A549 treated with RU486 at 1 μM for 4 hours (cell line): ENCODE measurements around the gene TMEM147. TPM values are rescaled to one million over a fixed set of nuclear protein-coding genes. Genes with fewer than 3 reads are reported as not detected.

Experiments used
- total RNA-seq: library from RNA; stranded (reverse); fragments of 200-300 nt; extraction: Qiagen RNA extraction; gene quantifications from 5 replicates; pipeline ENCODE4 v1.2.3, GENCODE V29; 2022; ENCODE audit warnings: low read depth

Gene TMEM147
- 378 to 437 TPM (median 424 TPM) in 5 replicates for total RNA-seq

GRCh38 chr19:35545001-35545854 is at the start of gene TMEM147:
Gene TMEM147 (plus strand): TSS chr19:35545626. CDS start chr19:35545740, 114 bp downstream.

GRCh38 chr19:35513628-35514281 is 31.7 kb upstream of the TMEM147 start, which contains the start of gene DMKN:
Gene DMKN (minus strand): TSS chr19:35513649. CDS start chr19:35513475, 174 bp downstream.

DNA sequence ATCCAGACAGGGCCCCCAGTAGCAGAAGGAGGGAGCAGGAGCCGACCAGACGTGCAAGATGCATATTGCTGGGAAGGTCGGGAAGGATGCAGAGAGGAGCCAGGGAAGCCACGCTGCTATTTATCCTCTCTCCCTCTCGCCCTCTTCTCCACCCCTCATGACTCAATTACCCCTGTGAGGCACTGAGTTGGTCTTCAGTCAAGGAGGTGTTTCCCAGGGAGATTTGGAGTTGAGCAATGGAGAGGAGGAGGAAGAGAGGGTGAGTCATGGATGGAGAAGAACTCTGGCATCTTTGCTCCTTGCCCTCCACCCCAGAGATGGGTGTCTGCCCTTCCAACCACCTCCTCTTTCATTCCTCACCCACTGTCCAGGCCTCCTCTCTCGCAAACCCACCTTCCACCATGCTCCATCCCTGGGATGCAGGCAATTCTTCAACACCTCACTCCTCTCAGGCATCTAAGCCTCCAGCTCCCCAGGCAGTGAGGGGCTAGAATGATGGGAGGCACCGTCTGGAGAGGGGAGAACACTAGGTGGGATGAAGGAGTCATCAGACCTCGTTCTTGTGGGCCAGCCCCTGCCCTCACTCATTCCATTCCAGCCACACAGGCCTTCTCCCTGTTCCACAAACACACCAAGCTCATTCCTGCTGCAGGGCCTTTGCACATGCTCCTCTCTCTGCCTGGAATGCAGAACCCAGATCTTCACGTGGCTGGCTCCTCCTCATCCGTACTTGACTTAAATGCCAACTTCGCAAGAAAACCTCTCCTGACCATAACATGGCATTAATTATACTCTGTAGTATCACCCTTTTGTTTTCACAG is 17.0 kb upstream of the TMEM147 start, which contains the start of gene SBSN:
Gene SBSN (minus strand): TSS at position 94 of the 821 bp plus-strand sequence. CDS start 30 bp downstream, at position 64.

GRCh38 chr19:35533201-35533821 is 12.1 kb upstream of the TMEM147 start, which contains the start of gene GAPDHS:
Gene GAPDHS (plus strand): TSS chr19:35533456. CDS start chr19:35533528, 72 bp downstream.

DNA sequence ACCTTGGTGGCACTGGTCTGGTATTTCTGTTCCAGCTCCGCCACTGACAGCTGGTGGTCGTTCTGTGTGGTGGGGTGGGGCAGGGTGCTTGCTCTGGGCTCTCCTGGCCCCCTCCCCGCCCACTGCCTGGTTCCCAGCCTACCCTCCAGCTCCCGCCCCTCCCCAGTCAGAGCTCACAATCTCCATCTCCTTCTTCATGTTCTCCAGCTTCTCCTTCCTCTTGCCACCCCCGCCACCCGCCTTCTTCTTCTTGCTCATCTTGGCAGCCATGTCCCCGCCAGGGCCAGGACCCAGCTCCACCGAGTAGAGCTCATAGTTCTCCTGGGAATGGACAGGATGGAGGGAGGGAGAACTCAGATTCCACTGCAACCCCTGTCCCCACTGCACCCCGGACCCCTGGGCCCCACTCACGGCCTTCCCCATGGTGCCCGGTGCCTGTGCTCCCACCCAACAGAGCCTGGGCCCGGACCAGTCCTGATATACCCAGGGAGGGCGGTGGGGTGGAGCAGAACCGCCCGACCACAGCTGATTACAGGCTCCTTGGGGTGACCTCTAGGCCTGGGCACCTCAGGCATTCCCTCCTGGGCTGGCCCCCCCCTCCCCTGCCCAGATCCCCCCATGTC is 17.9 kb downstream of the TMEM147 start, which contains the start of gene ATP4A:
Gene ATP4A (minus strand): TSS at position 452 of the 623 bp plus-strand sequence. CDS start 29 bp downstream, at position 423.

GRCh38 chr19:35585848-35586247 is 40.4 kb downstream of the TMEM147 start, which contains the start of gene PMIS2:
Gene PMIS2 (plus strand): TSS chr19:35586173. CDS start chr19:35586260, 87 bp downstream.

Other genes starting within 250 kb of the TMEM147 start
- gene CD22, start 216.4 kb upstream of the TMEM147 start, total RNA-seq: 0.49 to 2.2 TPM (median 0.81 TPM) in 5 replicates
- 0.06 TPM in 1 of 5 replicates, not detected in the others for gene FFAR1, start 197.7 kb upstream of the TMEM147 start, total RNA-seq
- gene FFAR3, start 187.2 kb upstream of the TMEM147 start, total RNA-seq: not detected in 5 replicates
- gene GPR42, start 174.6 kb upstream of the TMEM147 start, total RNA-seq: not detected in 5 replicates
- not detected in 5 replicates for gene FFAR2, start 97.4 kb upstream of the TMEM147 start, total RNA-seq
- gene KRTDAP, start 55.2 kb upstream of the TMEM147 start, total RNA-seq: not detected in 5 replicates
- gene DMKN, start 32.0 kb upstream of the TMEM147 start, total RNA-seq: 29.0 to 46.4 TPM (median 36.8 TPM) in 5 replicates
- gene SBSN, start 17.3 kb upstream of the TMEM147 start, total RNA-seq: 2.0 to 3.9 TPM (median 2.9 TPM) in 5 replicates
- not detected in 5 replicates for gene GAPDHS, start 12.2 kb upstream of the TMEM147 start, total RNA-seq
- not detected in 5 replicates for gene ATP4A, start 18.0 kb downstream of the TMEM147 start, total RNA-seq
- gene PMIS2, start 40.5 kb downstream of the TMEM147 start, total RNA-seq: not detected in 5 replicates
- gene HAUS5, start 67.1 kb downstream of the TMEM147 start, total RNA-seq: 11.9 to 16.6 TPM (median 15.7 TPM) in 5 replicates
- 137 to 219 TPM (median 210 TPM) in 5 replicates for gene RBM42, start 83.4 kb downstream of the TMEM147 start, total RNA-seq
- gene ETV2, start 96.1 kb downstream of the TMEM147 start, total RNA-seq: 1.4 to 2.8 TPM (median 2.2 TPM) in 5 replicates
- gene COX6B1, start 102.7 kb downstream of the TMEM147 start, total RNA-seq: 1,299 to 1,635 TPM (median 1,348 TPM) in 5 replicates
- gene UPK1A, start 120.9 kb downstream of the TMEM147 start, total RNA-seq: 0.67 to 0.99 TPM (median 0.85 TPM) in 5 replicates
- not detected in 5 replicates for gene ZBTB32, start 158.9 kb downstream of the TMEM147 start, total RNA-seq
- 49.8 to 65.3 TPM (median 57.7 TPM) in 5 replicates for gene KMT2B, start 172.4 kb downstream of the TMEM147 start, total RNA-seq
- gene IGFLR1, start 196.8 kb downstream of the TMEM147 start, total RNA-seq: 10.7 to 12.8 TPM (median 11.2 TPM) in 5 replicates
- gene U2AF1L4, start 199.8 kb downstream of the TMEM147 start, total RNA-seq: 24.3 to 27.8 TPM (median 26.3 TPM) in 5 replicates
- 261 to 334 TPM (median 293 TPM) in 5 replicates for gene PSENEN, start 200.0 kb downstream of the TMEM147 start, total RNA-seq
- 20.4 to 23.4 TPM (median 22.5 TPM) in 5 replicates for gene LIN37, start 202.9 kb downstream of the TMEM147 start, total RNA-seq
- gene HSPB6, start 211.4 kb downstream of the TMEM147 start, total RNA-seq: 0.10 to 0.30 TPM (median 0.24 TPM) in 5 replicates
- 25.6 to 28.1 TPM (median 27.1 TPM) in 5 replicates for gene PROSER3, start 212.6 kb downstream of the TMEM147 start, total RNA-seq
- gene ARHGAP33, start 229.9 kb downstream of the TMEM147 start, total RNA-seq: 2.7 to 7.3 TPM (median 5.7 TPM) in 5 replicates